Upper lobe of right lung (tissue), 1 donor: ENCODE measurements around the gene KLF16. TPM values are rescaled to one million over a fixed set of nuclear protein-coding genes. Genes with fewer than 3 reads are reported as not detected.

Source experiments
- ATAC-seq: fragments of 200-7000 bp; cut with Tn5 transposase; one replicate; pipeline ENCODE4 v1.9.1; 2020; ENCODE audit warnings: mild to moderate bottlenecking, moderate library complexity
- DNase-seq: peaks from one replicate; pipeline ENCODE4 v3.0.0-alpha.2; 2020
- H3K27ac ChIP-seq: fragments of 200-600 bp; one replicate; pipeline ENCODE4 v1.8.0; 2022
- H3K27me3 ChIP-seq: fragments of 200-600 bp; one replicate; pipeline ENCODE4 v1.8.0; 2022; ENCODE audit warnings: mild to moderate bottlenecking
- H3K36me3 ChIP-seq: fragments of 200-600 bp; one replicate; pipeline ENCODE4 v1.8.0; 2022
- H3K4me1 ChIP-seq: fragments of 200-600 bp; one replicate; pipeline ENCODE4 v1.8.0; 2022
- H3K4me3 ChIP-seq: fragments of 200-600 bp; one replicate; pipeline ENCODE4 v1.8.0; 2022; ENCODE audit warnings: mild to moderate bottlenecking
- H3K9me3 ChIP-seq: fragments of 200-600 bp; one replicate; pipeline ENCODE4 v1.8.0; 2022
- CTCF ChIP-seq: fragments of 200-600 bp; IDR thresholded peaks from one replicate; pipeline ENCODE4 v1.8.0; 2022; ENCODE audit warnings: antibody characterized with exemption
- intact Hi-C: fragments of 100-400 bp; cut with DNase I; formaldehyde crosslinking; loops from one replicate; pipeline ENCODE4 v1.11.0; 2022
- long read RNA-seq: library from polyadenylated mRNA; unstranded; transcript quantifications from one replicate; pipeline ENCODE4 v2.0.0, GENCODE V29; 2021
- total RNA-seq: library from RNA; stranded (reverse); fragmentation: NEBNext Ultra II Directional; extraction: Animal tissue kit (Norgen Biotek cat#: 25700); gene quantifications from one replicate; pipeline ENCODE4 v1.2.1, GENCODE V29; 2021
- donor health status: DM: no; HTN: yes; CAD: no; lungs with severe emphysema.

Gene KLF16
- total RNA-seq, result 28.0 TPM
- long read RNA-seq, transcript KLF16-201 (2 exons, 2,890 nt), result major isoform, 58 of 77 reads
- long read RNA-seq, partial matches to known transcripts, result 17 of 77 reads
- long read RNA-seq, other reads (novel, unspliced or antisense), result 2 of 77 reads

GRCh38 chr19:1863328-1863637, at the start of gene KLF16:
TSS of gene KLF16 (minus strand) at chr19:1863579. CDS start at chr19:1863497, 82 bp downstream.
- no peak for TF ChIP-seq CTCF
- DNase-seq (no peak), ATAC-seq (no peak)
- Histone ChIP-seq H3K9me3 (no peaks in the 10 kb centered on the region), H3K27me3 (no peaks in the 10 kb centered on the region), H3K27ac (peak within 1 kb of the TSS; percentile 86), H3K4me1 (peaks cover 41% of the 10 kb centered on the region), H3K36me3 (no peaks in the 10 kb centered on the region), H3K4me3 (peak within 1 kb of the TSS; percentile 88)
- intact Hi-C loops, result no loop called here

GRCh38 chr19:1912760-1913505, 49.6 kb upstream of the KLF16 start:
- ATAC-seq (no peak), DNase-seq (no peak)
- peaks cover 18% of the 10 kb centered on the region for H3K4me1 ChIP-seq
- H3K9me3 ChIP-seq, result no peaks in the 10 kb centered on the region
- H3K36me3 ChIP-seq, result peaks cover 17% of the 10 kb centered on the region
- no peak overlapping the region for H3K27ac ChIP-seq
- no peak for TF ChIP-seq CTCF
- H3K4me3 ChIP-seq, result no peak overlapping the region
- no peaks in the 10 kb centered on the region for H3K27me3 ChIP-seq
- intact Hi-C loops, result loop anchor here (10.0 kb wide), 1 partner anchor 162 kb away; no protein-coding TSS in a partner anchor

- no peak for TF ChIP-seq CTCF
- DNase-seq, result no peak
- intact Hi-C loops, result loop anchor here (10.0 kb wide), 1 partner anchor 163 kb away; no protein-coding TSS in a partner anchor
- no peak for ATAC-seq
- H3K27ac ChIP-seq, result no peak overlapping the region
- H3K36me3 ChIP-seq, result peaks cover 14% of the 10 kb centered on the region
- no peak overlapping the region for H3K4me3 ChIP-seq
- peaks cover 21% of the 10 kb centered on the region for H3K4me1 ChIP-seq
- no peaks in the 10 kb centered on the region for H3K27me3 ChIP-seq
- H3K9me3 ChIP-seq, result no peaks in the 10 kb centered on the region
Observed at GRCh38 chr19:1911995-1912394, 48.6 kb upstream of the KLF16 start.

GRCh38 chr19:1911098-1911497, 47.7 kb upstream of the KLF16 start:
- intact Hi-C loops, result loop anchor here (10.0 kb wide), 1 partner anchor 164 kb away; no protein-coding TSS in a partner anchor
- Histone ChIP-seq H3K27me3 (no peaks in the 10 kb centered on the region), H3K36me3 (peaks cover 14% of the 10 kb centered on the region), H3K27ac (no peak overlapping the region), H3K4me1 (peaks cover 22% of the 10 kb centered on the region), H3K4me3 (no peak overlapping the region), H3K9me3 (no peaks in the 10 kb centered on the region)
- TF ChIP-seq CTCF, result no peak
- ATAC-seq (no peak), DNase-seq (no peak)

GRCh38 chr19:1910177-1910576, 46.8 kb upstream of the KLF16 start:
- H3K4me3 ChIP-seq, result no peak overlapping the region
- DNase-seq, result no peak
- no peaks in the 10 kb centered on the region for H3K27me3 ChIP-seq
- peak overlapping the region; percentile 42 for H3K27ac ChIP-seq
- TF ChIP-seq CTCF, result no peak
- intact Hi-C loops, result loop anchor here (10.0 kb wide), 1 partner anchor 165 kb away; no protein-coding TSS in a partner anchor
- peaks cover 28% of the 10 kb centered on the region for H3K4me1 ChIP-seq
- ATAC-seq, result no peak
- H3K36me3 ChIP-seq, result peaks cover 14% of the 10 kb centered on the region
- no peaks in the 10 kb centered on the region for H3K9me3 ChIP-seq
